GM19372 (cell line): ENCODE measurements around the gene OCIAD1.
"Not testable (repeated sequence)": the region's sequence is repeated elsewhere in the genome, so short reads cannot be mapped to it uniquely, and the experiment has no call there.

Source experiments
- ATAC-seq: cut with Tn5 transposase; IDR thresholded peaks from one replicate; pipeline ENCODE4 v1.9.1; 2021; ENCODE audit warnings: mild to moderate bottlenecking, low read depth, moderate library complexity; ENCODE audit not compliant: unreplicated experiment

The OCIAD1 gene

GRCh38 chr4:48816297-48816696 is 14.6 kb upstream of the OCIAD1 start:
- ATAC-seq = not testable (repeated sequence)

GRCh38 chr4:48816971-48817370 is 13.9 kb upstream of the OCIAD1 start:
- ATAC-seq = no peak

GRCh38 chr4:48821431-48821830 is 9.5 kb upstream of the OCIAD1 start:
- not testable (repeated sequence) for ATAC-seq

- no peak for ATAC-seq
Measured at GRCh38 chr4:48827622-48828021, 3.3 kb upstream of the OCIAD1 start.

- ATAC-seq = no peak
Measured at GRCh38 chr4:48831532-48832030, 693 bp downstream of the OCIAD1 start.

- no peak for ATAC-seq
Measured at GRCh38 chr4:48832571-48832970, 1.7 kb downstream of the OCIAD1 start.

GRCh38 chr4:48836658-48837057 is 5.8 kb downstream of the OCIAD1 start:
- no peak for ATAC-seq

- ATAC-seq = no peak
Measured at GRCh38 chr4:48841045-48841827, 10.3 kb downstream of the OCIAD1 start.

GRCh38 chr4:48844843-48845242 is 14.0 kb downstream of the OCIAD1 start:
- no peak for ATAC-seq

- not testable (repeated sequence) for ATAC-seq
Measured at GRCh38 chr4:48848799-48849198, 17.9 kb downstream of the OCIAD1 start.

- ATAC-seq = no peak
Measured at GRCh38 chr4:48851651-48852050, 20.8 kb downstream of the OCIAD1 start.

- no peak for ATAC-seq
Measured at GRCh38 chr4:48853604-48854394, 22.9 kb downstream of the OCIAD1 start.

- ATAC-seq = no peak
Measured at GRCh38 chr4:48854395-48854683, 23.5 kb downstream of the OCIAD1 start.

- no peak for ATAC-seq
Measured at GRCh38 chr4:48854982-48855381, 24.1 kb downstream of the OCIAD1 start.

- ATAC-seq = no peak
Measured at GRCh38 chr4:48858130-48858529, 27.2 kb downstream of the OCIAD1 start.

- no peak for ATAC-seq
Measured at GRCh38 chr4:48862038-48862437, 31.1 kb downstream of the OCIAD1 start.

- ATAC-seq = no peak
Measured at GRCh38 chr4:48862661-48863060, 31.8 kb downstream of the OCIAD1 start.

- ATAC-seq = no peak
Measured at GRCh38 chr4:48863728-48864127, 32.8 kb downstream of the OCIAD1 start.

GRCh38 chr4:48864696-48865095 is 33.8 kb downstream of the OCIAD1 start:
- ATAC-seq = not testable (repeated sequence)

GRCh38 chr4:48877827-48878535 is 47.1 kb downstream of the OCIAD1 start:
- no peak for ATAC-seq
